H1 (cell line): ENCODE data around the gene INPP5A. TPM values are rescaled to one million over a fixed set of nuclear protein-coding genes. Genes with fewer than 3 reads are reported as not detected.

Source experiments
- CTCF ChIA-PET: fragments of 300-600 bp; sonication (Branson Sonifier 250); formaldehyde crosslinking; loops from one replicate; lab custom pipeline; 2021; ENCODE audit not compliant: partially characterized antibody; lab: Charles Lee
- POLR2A ChIA-PET: fragments of 300-600 bp; sonication (Branson Sonifier 250); formaldehyde crosslinking; loops from one replicate; lab custom pipeline; 2021; ENCODE audit warnings: inconsistent platforms; ENCODE audit not compliant: partially characterized antibody; lab: Charles Lee
- DNase-seq, 2 experiments: peaks; one replicate each; pipeline versions ENCODE4 v3.0.0 to v3.0.0-alpha.2; 2010 to 2022; ENCODE audit warnings: low spot score in 2 of 2, low read depth in 1 of 2, mixed read lengths in 1 of 2
- FAIRE-seq: peaks from 2 replicates; lab custom pipeline; 2011; peaks lifted over from hg19 to GRCh38; lab: Jason Lieb, UNC
- H2AFZ ChIP-seq: 2 replicates; pipeline ENCODE4 v1.8.1; 2012; ENCODE audit warnings: low read length, inconsistent platforms
- H2AK5ac ChIP-seq: 2 replicates; pipeline ENCODE4 v1.6.1; 2013; ENCODE audit warnings: low read depth, low read length
- H2BK120ac ChIP-seq: replicated peaks from 2 replicates; pipeline ENCODE3; 2013; ENCODE audit warnings: low read depth, low read length, inconsistent platforms
- H2BK12ac ChIP-seq: 2 replicates; pipeline ENCODE4 v1.6.1; 2013; ENCODE audit warnings: low read depth, low read length
- H2BK15ac ChIP-seq: 2 replicates; pipeline ENCODE4 v1.6.1; 2013; ENCODE audit warnings: low read length
- H2BK20ac ChIP-seq: 2 replicates; pipeline ENCODE4 v1.6.1; 2013; ENCODE audit warnings: low read length
- H2BK5ac ChIP-seq: 2 replicates; pipeline ENCODE4 v1.6.1; 2013; ENCODE audit warnings: low read depth, low read length
- H3K14ac ChIP-seq: 2 replicates; pipeline ENCODE4 v1.6.1; 2013; ENCODE audit warnings: inconsistent platforms; ENCODE audit not compliant: insufficient read length
- H3K18ac ChIP-seq: 2 replicates; pipeline ENCODE4 v1.6.1; 2013; ENCODE audit warnings: low read length; ENCODE audit errors: extremely low read depth
- H3K23ac ChIP-seq: 2 replicates; pipeline ENCODE4 v1.6.1; 2013; ENCODE audit warnings: inconsistent platforms; ENCODE audit not compliant: insufficient read length
- H3K23me2 ChIP-seq: 2 replicates; pipeline ENCODE4 v1.6.1; 2013; ENCODE audit warnings: low read depth, low read length
- H3K27ac ChIP-seq: 2 replicates; pipeline ENCODE4 v1.6.1; 2011; ENCODE audit warnings: low read depth, low read length, inconsistent platforms
- H3K27me3 ChIP-seq, 4 experiments: replicated peaks in 1 of 4; 1 replicate in 1 of 4; 2 replicates in 3 of 4; pipeline versions ENCODE4 v1.6.1 to v1.8.1; 2011 to 2013; ENCODE audit warnings: low read length in 3 of 4, mild to moderate bottlenecking in 3 of 4, inconsistent platforms in 2 of 4, mixed read lengths in 2 of 4, moderate library complexity in 1 of 4; ENCODE audit not compliant: control insufficient read depth in 3 of 4, insufficient read depth in 3 of 4; ENCODE audit errors: extremely low read depth in 1 of 4
- H3K36me3 ChIP-seq, 4 experiments: 2 replicates each; pipeline versions ENCODE4 v1.6.1 to v1.8.1; 2011 to 2013; ENCODE audit warnings: mild to moderate bottlenecking in 4 of 4, low read length in 3 of 4, moderate library complexity in 2 of 4, control low read depth in 1 of 4, inconsistent platforms in 1 of 4; ENCODE audit not compliant: insufficient read depth in 4 of 4, control insufficient read depth in 2 of 4
- H3K4ac ChIP-seq: replicated peaks from 2 replicates; pipeline ENCODE3; 2013; ENCODE audit warnings: low read length, low read depth, mixed read lengths, inconsistent platforms; ENCODE audit not compliant: insufficient read length
- H3K4me1 ChIP-seq, 4 experiments: replicated peaks in 1 of 4; 1 replicate in 1 of 4; 2 replicates in 3 of 4; pipeline versions ENCODE4 v1.6.1 to v1.8.1; 2011 to 2013; ENCODE audit warnings: low read length in 3 of 4, inconsistent platforms in 2 of 4, mixed read lengths in 1 of 4; ENCODE audit not compliant: insufficient read depth in 4 of 4, control insufficient read depth in 3 of 4
- H3K4me2 ChIP-seq, 2 experiments: 2 replicates each; pipeline versions ENCODE4 v1.6.1 to v1.8.1; 2011 to 2013; ENCODE audit warnings: low read depth in 2 of 2, low read length in 2 of 2, control low read depth in 1 of 2, inconsistent platforms in 1 of 2, mild to moderate bottlenecking in 1 of 2; ENCODE audit not compliant: insufficient read depth in 1 of 2
- H3K4me3 ChIP-seq, 4 experiments: fragments of 200-600, 300-600 bp in 1 of 4; sonication (generic), shearing (Covaris generic), sonication (Bioruptor Twin) in 1 of 4; 2 replicates each; pipeline versions ENCODE4 v1.5.1 to v1.8.1; 2011 to 2016; ENCODE audit warnings: low read length in 4 of 4, low read depth in 3 of 4, control low read depth in 2 of 4, inconsistent platforms in 2 of 4, mild to moderate bottlenecking in 2 of 4, mixed read lengths in 1 of 4, moderate library complexity in 1 of 4; ENCODE audit not compliant: insufficient read depth in 2 of 4; ENCODE audit errors: extremely low read depth in 1 of 4
- H3K56ac ChIP-seq: replicated peaks from 2 replicates; pipeline ENCODE3; 2013; ENCODE audit warnings: low read depth, mild to moderate bottlenecking, mixed read lengths, low read length, inconsistent platforms; ENCODE audit not compliant: insufficient read length
- H3K79me1 ChIP-seq: 2 replicates; pipeline ENCODE4 v1.6.1; 2013; ENCODE audit warnings: low read depth, low read length, control low read depth
- H3K79me2 ChIP-seq, 2 experiments: 2 replicates each; pipeline versions ENCODE4 v1.6.1 to v1.8.1; 2012 to 2013; ENCODE audit warnings: low read length in 2 of 2, mild to moderate bottlenecking in 2 of 2, inconsistent platforms in 1 of 2; ENCODE audit not compliant: insufficient read depth in 2 of 2, control insufficient read depth in 1 of 2
- H3K9ac ChIP-seq, 4 experiments: replicated peaks in 1 of 4; 1 replicate in 1 of 4; 2 replicates in 3 of 4; pipeline versions ENCODE4 v1.6.1 to v1.8.1; 2011 to 2013; ENCODE audit warnings: low read depth in 3 of 4, low read length in 3 of 4, control low read depth in 2 of 4, mild to moderate bottlenecking in 2 of 4, moderate library complexity in 2 of 4, inconsistent platforms in 1 of 4; ENCODE audit errors: extremely low read depth in 1 of 4
- H3K9me3 ChIP-seq, 2 experiments: 2 replicates each; pipeline versions ENCODE4 v1.6.1 to v1.8.1; 2012 to 2013; ENCODE audit warnings: mild to moderate bottlenecking in 2 of 2, moderate library complexity in 2 of 2, control low read depth in 1 of 2, inconsistent platforms in 1 of 2, low read depth in 1 of 2, low read length in 1 of 2, mixed read lengths in 1 of 2; ENCODE audit not compliant: insufficient read depth in 2 of 2
- H4K20me1 ChIP-seq, 2 experiments: replicated peaks in 1 of 2; 2 replicates each; pipeline versions ENCODE3 to v1.8.1; 2011 to 2013; ENCODE audit warnings: inconsistent platforms in 2 of 2, low read length in 2 of 2, mild to moderate bottlenecking in 1 of 2; ENCODE audit not compliant: insufficient read depth in 2 of 2, control insufficient read depth in 1 of 2
- H4K5ac ChIP-seq: 2 replicates; pipeline ENCODE4 v1.6.1; 2013; ENCODE audit warnings: low read length, low read depth, mixed read lengths, inconsistent platforms; ENCODE audit not compliant: insufficient read length
- H4K8ac ChIP-seq: 2 replicates; pipeline ENCODE4 v1.8.0; 2013; ENCODE audit warnings: mild to moderate bottlenecking, moderate library complexity, low read length, inconsistent platforms; ENCODE audit not compliant: insufficient read depth; ENCODE audit errors: extremely low read depth
- H4K91ac ChIP-seq: replicated peaks from 2 replicates; pipeline ENCODE3; 2013; ENCODE audit warnings: low read length, mixed read lengths, inconsistent platforms; ENCODE audit not compliant: insufficient read length
- CBX5 ChIP-seq: fragments of 300-800, 300-1000 bp; sonication (generic); IDR thresholded peaks from 2 replicates; pipeline ENCODE4 v1.7.1; 2016; ENCODE audit warnings: antibody characterized with exemption, low read length, low read depth
- RBBP5 ChIP-seq: IDR thresholded peaks from 2 replicates; pipeline ENCODE4 v1.7.1; 2012; ENCODE audit warnings: low read depth, mild to moderate bottlenecking, inconsistent platforms, low read length, moderate library complexity, borderline replicate concordance
- SIN3A ChIP-seq, 2 experiments: IDR thresholded peaks in 1 of 2; conservative IDR thresholded peaks in 1 of 2; 2 replicates each; pipeline ENCODE4 v1.6.1; 2011 to 2012; ENCODE audit warnings: low read length in 2 of 2, improper control_type of control experiment in 1 of 2, low read depth in 1 of 2, mild to moderate bottlenecking in 1 of 2
- SIRT6 ChIP-seq: IDR thresholded peaks from one replicate; pipeline ENCODE4 v1.7.1; 2012; ENCODE audit warnings: low read length, inconsistent platforms
- SP4 ChIP-seq: IDR thresholded peaks from 2 replicates; pipeline ENCODE4 v1.6.1; 2012; ENCODE audit warnings: low read length, inconsistent platforms
- SRF ChIP-seq: IDR thresholded peaks from 2 replicates; pipeline ENCODE4 v1.6.1; 2011; ENCODE audit warnings: mild to moderate bottlenecking, low read depth, low read length, moderate library complexity
- TBP ChIP-seq: IDR thresholded peaks from 2 replicates; pipeline ENCODE4 v1.6.1; 2011; ENCODE audit warnings: low read depth, low read length, improper control_type of control experiment
- TEAD4 ChIP-seq: IDR thresholded peaks from 2 replicates; pipeline ENCODE4 v1.6.1; 2012; ENCODE audit warnings: low read depth, low read length, inconsistent platforms, mixed read lengths
- WGBS, 2 experiments: shearing (Covaris generic) in 1 of 2; methylation state at CpG; one replicate each; pipeline versions ENCODE4 v1.1.6 to v1.1.7; 2013 to 2015; ENCODE audit warnings: low lambda C conversion rate in 2 of 2, mixed read lengths in 2 of 2, inconsistent platforms in 1 of 2, low coverage in 1 of 2, missing lambda C conversion rate in 1 of 2; ENCODE audit not compliant: insufficient replicate concordance in 2 of 2, insufficient coverage in 1 of 2, insufficient read length in 1 of 2; ENCODE audit errors: extremely low coverage in 1 of 2, missing lambda C conversion rate in 1 of 2; 5-methylcytosine and 5-hydroxymethylcytosine counted together
- polyA plus RNA-seq, 7 experiments: library from polyadenylated mRNA; depleted of rRNA in 3 of 7; stranded (reverse) in 5 of 7; unstranded in 2 of 7; fragments of >200 nt in 5 of 7; fragments of 200-250 nt in 2 of 7; gene quantifications; 1 replicate in 5 of 7; 2 replicates in 1 of 7; 4 replicates in 1 of 7; pipeline versions ENCODE4 v1.2.1 to v1.2.3, GENCODE V29; 2011 to 2013; ENCODE audit warnings: missing spikeins in 2 of 7, mixed read lengths in 2 of 7
- total RNA-seq: library from RNA; stranded (reverse); fragmentation: NEBNext Ultra II Directional; extraction: Animal tissue kit (Norgen Biotek cat#: 25700); gene quantifications from 2 replicates; pipeline ENCODE4 v1.2.1, GENCODE V29; 2021
- TF ChIP-seq, protein P1 (sequence below): IDR thresholded peaks from 2 replicates; pipeline ENCODE4 v1.6.1; 2011; ENCODE audit warnings: low read length, improper control_type of control experiment
- TF ChIP-seq, protein P2 (sequence below): IDR thresholded peaks from 2 replicates; pipeline ENCODE4 v1.6.1; 2011; ENCODE audit warnings: low read depth, mild to moderate bottlenecking, low read length; ENCODE audit not compliant: insufficient read depth

INPP5A gene
- total and polyA plus RNA-seq, 2 of the 8 experiments (the other 6 are each of a cell fraction or from before 2014, with no cell fraction given), result 19.7 to 27.5 TPM

- H3K9ac ChIP-seq, result no peak overlapping the region
- no peaks in the 10 kb centered on the region for H3K23me2 ChIP-seq
- no peak overlapping the region for H2AK5ac ChIP-seq
- no peak overlapping the region for H3K14ac ChIP-seq
- no peak for FAIRE-seq
- no peak overlapping the region for H4K91ac ChIP-seq
- no peak overlapping the region for H3K23ac ChIP-seq
- H4K20me1 ChIP-seq, result no peaks in the 10 kb centered on the region
- no peak overlapping the region for H3K27ac ChIP-seq
- no peak overlapping the region for H2BK20ac ChIP-seq
- no peak for DNase-seq
- H3K56ac ChIP-seq, result no peak overlapping the region
- H3K79me1 ChIP-seq, result no peaks in the 10 kb centered on the region
- POLR2A ChIA-PET, result no interaction called here
- 95% methylated on average over 21 of the region's 34 CpGs; no CpG with 5 or more reads in 1 of the 2 experiments for WGBS, 2 experiments
- H2BK15ac ChIP-seq, result no peak overlapping the region
- H2AFZ ChIP-seq, result no peak overlapping the region
- no peaks in the 10 kb centered on the region for H3K27me3 ChIP-seq
- H4K5ac ChIP-seq, result no peak overlapping the region
- no peak overlapping the region for H2BK12ac ChIP-seq
- no peak overlapping the region for H2BK120ac ChIP-seq
- H3K79me2 ChIP-seq, result no peaks in the 10 kb centered on the region
- H3K4me2 ChIP-seq, result no peak overlapping the region
- H3K4ac ChIP-seq, result no peak overlapping the region
- H3K4me1 ChIP-seq, result peaks cover 0 to under 1% (median 0%) of the 10 kb centered on the region in 4 experiments; a peak in 2 of 7 replicates
- no peak overlapping the region for H4K8ac ChIP-seq
- no peaks in the 10 kb centered on the region for H3K36me3 ChIP-seq
- no peak overlapping the region for H3K18ac ChIP-seq
- CTCF ChIA-PET, result interaction anchor here (0.6 to 2.3 kb wide), 17 partner anchors 8 to 584 kb away, joined by 3 to 11 read pairs (median 4); no protein-coding TSS in a partner anchor
- peaks cover 7% of the 10 kb centered on the region in 2 experiments; a peak in 3 of 4 replicates for H3K9me3 ChIP-seq
- H3K4me3 ChIP-seq, result no peak overlapping the region
- no peak overlapping the region for H2BK5ac ChIP-seq
- TF ChIP-seq, protein P1, sequence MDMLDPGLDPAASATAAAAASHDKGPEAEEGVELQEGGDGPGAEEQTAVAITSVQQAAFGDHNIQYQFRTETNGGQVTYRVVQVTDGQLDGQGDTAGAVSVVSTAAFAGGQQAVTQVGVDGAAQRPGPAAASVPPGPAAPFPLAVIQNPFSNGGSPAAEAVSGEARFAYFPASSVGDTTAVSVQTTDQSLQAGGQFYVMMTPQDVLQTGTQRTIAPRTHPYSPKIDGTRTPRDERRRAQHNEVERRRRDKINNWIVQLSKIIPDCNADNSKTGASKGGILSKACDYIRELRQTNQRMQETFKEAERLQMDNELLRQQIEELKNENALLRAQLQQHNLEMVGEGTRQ, result no peak
- TF ChIP-seq, protein P2, sequence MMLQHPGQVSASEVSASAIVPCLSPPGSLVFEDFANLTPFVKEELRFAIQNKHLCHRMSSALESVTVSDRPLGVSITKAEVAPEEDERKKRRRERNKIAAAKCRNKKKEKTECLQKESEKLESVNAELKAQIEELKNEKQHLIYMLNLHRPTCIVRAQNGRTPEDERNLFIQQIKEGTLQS, result no peak
- no peak for TF ChIP-seq TEAD4
- TF ChIP-seq CBX5, result no peak
- TF ChIP-seq TBP, result no peak
- no peak for TF ChIP-seq SRF
- no peak for TF ChIP-seq SIN3A (conservative IDR thresholded peaks at IDR 0.05 in 1 of 2, IDR thresholded peaks at IDR 0.05 in 1 of 2; ENCODE audit: low read depth in 1 of 2, low read length in 2 of 2)
- no peak for TF ChIP-seq SP4
- no peak for TF ChIP-seq SIRT6
- no peak for TF ChIP-seq RBBP5
Observed at GRCh38 chr10:132803416-132804210, 266.0 kb downstream of the INPP5A start.
